CD8-positive, alpha-beta memory T cell (primary cell): Measurements from ENCODE around the gene VPS4A. TPM values are rescaled to one million over a fixed set of nuclear protein-coding genes. Genes with fewer than 3 reads are reported as not detected.
"Not testable (repeated sequence)": the region's sequence is repeated elsewhere in the genome, so short reads cannot be mapped to it uniquely, and the experiment has no call there.

Source experiments
- CTCF ChIA-PET: fragments of 350-600 bp; sonication (Branson Sonifier 250); formaldehyde crosslinking; loops from one replicate; lab custom pipeline; 2021; ENCODE audit warnings: antibody characterized with exemption; lab: Charles Lee
- POLR2A ChIA-PET: fragments of 350-600 bp; sonication (Branson Sonifier 250); formaldehyde crosslinking; loops from one replicate; lab custom pipeline; 2021; ENCODE audit warnings: antibody characterized with exemption; lab: Charles Lee
- DNase-seq, 5 donors: peaks; one replicate each; pipeline versions ENCODE4 v3.0.0 to v3.0.0-alpha.2; 2020 to 2022; ENCODE audit warnings: mixed read lengths in 1 of 5
- H3K27ac ChIP-seq: one replicate; pipeline ENCODE4 v1.7.0; 2013; ENCODE audit warnings: low read depth, mild to moderate bottlenecking, low read length, moderate library complexity
- H3K27me3 ChIP-seq: 2 replicates; pipeline ENCODE4 v1.7.0; 2013; ENCODE audit warnings: low read length, mild to moderate bottlenecking; ENCODE audit not compliant: insufficient read depth, poor library complexity, severe bottlenecking
- H3K36me3 ChIP-seq: 2 replicates; pipeline ENCODE4 v1.7.0; 2013; ENCODE audit warnings: mild to moderate bottlenecking, low read length, moderate library complexity; ENCODE audit not compliant: insufficient read depth
- H3K4me1 ChIP-seq: 2 replicates; pipeline ENCODE4 v1.7.0; 2013; ENCODE audit warnings: mild to moderate bottlenecking, low read length, moderate library complexity; ENCODE audit not compliant: insufficient read depth
- H3K4me3 ChIP-seq: 2 replicates; pipeline ENCODE4 v1.7.0; 2013; ENCODE audit warnings: mild to moderate bottlenecking, low read length
- H3K9me3 ChIP-seq: 2 replicates; pipeline ENCODE4 v1.7.0; 2013; ENCODE audit warnings: mild to moderate bottlenecking, low read length
- H3K27ac Mint-ChIP-seq, 8 donors: one replicate each; pipeline ENCODE4 v1.8.0; 2020 to 2021; ENCODE audit warnings: mixed read lengths in 8 of 8, mild to moderate bottlenecking in 6 of 8, inconsistent platforms in 3 of 8, moderate library complexity in 3 of 8
- H3K27me3 Mint-ChIP-seq, 2 donors: one replicate each; pipeline ENCODE4 v1.8.0; 2020 to 2021; ENCODE audit warnings: mixed read lengths in 2 of 2, mild to moderate bottlenecking in 1 of 2, moderate library complexity in 1 of 2
- H3K36me3 Mint-ChIP-seq, 3 donors: one replicate each; pipeline ENCODE4 v1.8.0; 2020 to 2021; ENCODE audit warnings: mixed read lengths in 3 of 3, inconsistent platforms in 1 of 3, mild to moderate bottlenecking in 1 of 3
- H3K4me1 Mint-ChIP-seq, 3 donors: one replicate each; pipeline ENCODE4 v1.8.0; 2020 to 2021; ENCODE audit warnings: mixed read lengths in 3 of 3, inconsistent platforms in 1 of 3, mild to moderate bottlenecking in 1 of 3
- H3K4me3 Mint-ChIP-seq, 7 donors: one replicate each; pipeline ENCODE4 v1.8.0; 2020 to 2021; ENCODE audit warnings: mixed read lengths in 7 of 7, mild to moderate bottlenecking in 6 of 7, moderate library complexity in 4 of 7, inconsistent platforms in 2 of 7
- H3K9me3 Mint-ChIP-seq, 5 donors: one replicate each; pipeline ENCODE4 v1.8.0; 2020 to 2022; ENCODE audit warnings: mixed read lengths in 5 of 5, mild to moderate bottlenecking in 3 of 5, moderate library complexity in 2 of 5, inconsistent platforms in 1 of 5
- polyA plus RNA-seq: library from polyadenylated mRNA; unstranded; fragments of 300-500 nt; fragmentation: Illumina TruSeq; gene quantifications from one replicate; pipeline ENCODE4 v1.2.3, GENCODE V29; 2021
- total RNA-seq, 2 experiments: library from RNA; stranded (reverse); gene quantifications; one replicate each; pipeline ENCODE4 v1.2.3, GENCODE V29; 2021

The VPS4A gene
- total and polyA plus RNA-seq, 3 experiments from 2014 or later = 35.7 to 48.1 (median 35.9) TPM

- no peak overlapping the region for H3K27ac ChIP-seq
- no peak for DNase-seq
- peak overlapping the region in 2 of 8 donors; percentile 51 to 88 for H3K27ac Mint-ChIP-seq
- no peaks in the 10 kb centered on the region for H3K27me3 Mint-ChIP-seq
- H3K9me3 ChIP-seq = no peaks in the 10 kb centered on the region
- POLR2A ChIA-PET = no interaction called here
- no peak overlapping the region for H3K4me3 ChIP-seq
- no peaks in the 10 kb centered on the region for H3K9me3 Mint-ChIP-seq
- H3K4me3 Mint-ChIP-seq = no peak overlapping the region
- H3K36me3 Mint-ChIP-seq = peaks cover 0 to 17% (median 5%) of the 10 kb centered on the region in 3 donors
- no peaks in the 10 kb centered on the region for H3K36me3 ChIP-seq
- CTCF ChIA-PET = interaction anchor here (1.1 kb wide), 1 partner anchor 12 kb away, joined by 3 read pairs; no protein-coding TSS in a partner anchor
- H3K4me1 Mint-ChIP-seq = peaks cover 0 to 8% (median 2%) of the 10 kb centered on the region in 3 donors
- no peaks in the 10 kb centered on the region for H3K27me3 ChIP-seq
- no peaks in the 10 kb centered on the region for H3K4me1 ChIP-seq
Observed at GRCh38 chr16:69276148-69277115, 34.7 kb upstream of the VPS4A start.

- H3K27ac ChIP-seq = no peak overlapping the region
- DNase-seq = no peak
- peaks cover 0 to 8% (median 2%) of the 10 kb centered on the region in 3 donors for H3K4me1 Mint-ChIP-seq
- H3K4me3 ChIP-seq = no peak overlapping the region
- no peaks in the 10 kb centered on the region for H3K9me3 Mint-ChIP-seq
- H3K4me1 ChIP-seq = no peaks in the 10 kb centered on the region
- H3K27me3 Mint-ChIP-seq = no peaks in the 10 kb centered on the region
- H3K36me3 Mint-ChIP-seq = peaks cover 0 to 12% (median 7%) of the 10 kb centered on the region in 3 donors
- ChIA-PET POLR2A (no interaction called here), CTCF (interaction anchor here (1.1 kb wide), 1 partner anchor 11 kb away, joined by 3 read pairs; no protein-coding TSS in a partner anchor)
- peak overlapping the region in 2 of 8 donors; percentile 5 to 22 for H3K27ac Mint-ChIP-seq
- no peaks in the 10 kb centered on the region for H3K36me3 ChIP-seq
- no peaks in the 10 kb centered on the region for H3K9me3 ChIP-seq
- H3K27me3 ChIP-seq = no peaks in the 10 kb centered on the region
- H3K4me3 Mint-ChIP-seq = no peak overlapping the region
Observed at GRCh38 chr16:69277413-69277812, 33.7 kb upstream of the VPS4A start.

- ChIA-PET POLR2A (no interaction called here), CTCF (interaction anchor here (0.9 to 9.0 kb wide), 2 partner anchors 21 to 134 kb away, joined by 5 to 159 read pairs; no protein-coding TSS in a partner anchor)
- Mint-ChIP-seq H3K9me3 (no peaks in the 10 kb centered on the region), H3K27ac (peak overlapping the region in 1 of 8 donors; percentile 61), H3K36me3 (peaks cover 0 to 27% (median 6%) of the 10 kb centered on the region in 3 donors), H3K4me1 (peaks cover 3 to 4% (median 4%) of the 10 kb centered on the region in 3 donors), H3K4me3 (no peak overlapping the region), H3K27me3 (no peaks in the 10 kb centered on the region)
- Histone ChIP-seq H3K36me3 (no peaks in the 10 kb centered on the region), H3K27ac (no peak overlapping the region), H3K9me3 (no peaks in the 10 kb centered on the region), H3K4me1 (no peaks in the 10 kb centered on the region), H3K4me3 (no peak overlapping the region), H3K27me3 (no peaks in the 10 kb centered on the region)
- no peak for DNase-seq
Observed at GRCh38 chr16:69283851-69284250, 27.3 kb upstream of the VPS4A start.

- H3K36me3 Mint-ChIP-seq = peaks cover 0 to 28% (median 6%) of the 10 kb centered on the region in 3 donors
- POLR2A ChIA-PET = no interaction called here
Observed at GRCh38 chr16:69285240-69285639, 25.9 kb upstream of the VPS4A start.

GRCh38 chr16:69286941-69287713 is 24.0 kb upstream of the VPS4A start:
- ChIA-PET POLR2A (interaction anchor here (0.6 kb wide), 1 partner anchor 839 kb away, joined by 3 read pairs; the partner anchor contains the start of gene SMPD3), CTCF (interaction anchor here (0.7 to 9.0 kb wide), 6 partner anchors 20 to 154 kb away, joined by 3 to 159 read pairs (median 4); partner anchors contain the start of genes CHTF8, UTP4 and VPS4A)
- Mint-ChIP-seq H3K36me3 (peaks cover 0 to 30% (median 6%) of the 10 kb centered on the region in 3 donors), H3K9me3 (no peaks in the 10 kb centered on the region), H3K4me1 (peaks cover 0 to 3% (median 2%) of the 10 kb centered on the region in 3 donors), H3K4me3 (no peak overlapping the region), H3K27ac (peak overlapping the region in 2 of 8 donors; percentile 3 to 20), H3K27me3 (no peaks in the 10 kb centered on the region)
- DNase-seq = peak in 4 of 5 donors; percentile 7 to 56 (median 36)
- Histone ChIP-seq H3K27me3 (no peaks in the 10 kb centered on the region), H3K27ac (no peak overlapping the region), H3K36me3 (no peaks in the 10 kb centered on the region), H3K4me1 (no peaks in the 10 kb centered on the region), H3K9me3 (no peaks in the 10 kb centered on the region), H3K4me3 (no peak overlapping the region)

More at GRCh38 chr16:69285240-69285639, 25.9 kb upstream of the VPS4A start:
- H3K36me3 ChIP-seq = no peaks in the 10 kb centered on the region
- Mint-ChIP-seq H3K27ac (no peak overlapping the region), H3K27me3 (no peaks in the 10 kb centered on the region), H3K4me3 (no peak overlapping the region), H3K4me1 (peaks cover 0 to 3% (median 2%) of the 10 kb centered on the region in 3 donors), H3K9me3 (no peaks in the 10 kb centered on the region)
- no peaks in the 10 kb centered on the region for H3K9me3 ChIP-seq
- CTCF ChIA-PET = interaction anchor here (0.7 to 9.0 kb wide), 5 partner anchors 11 to 162 kb away, joined by 4 to 159 read pairs (median 8); no protein-coding TSS in a partner anchor
- no peak overlapping the region for H3K4me3 ChIP-seq
- H3K4me1 ChIP-seq = no peaks in the 10 kb centered on the region
- no peak for DNase-seq
- no peaks in the 10 kb centered on the region for H3K27me3 ChIP-seq
- H3K27ac ChIP-seq = no peak overlapping the region

GRCh38 chr16:69291657-69292056 is 19.5 kb upstream of the VPS4A start:
- H3K4me3 Mint-ChIP-seq, CTCF ChIA-PET, H3K27me3 Mint-ChIP-seq, H3K9me3 Mint-ChIP-seq, DNase-seq, H3K4me1 ChIP-seq, H3K4me1 Mint-ChIP-seq, H3K27ac ChIP-seq, H3K36me3 ChIP-seq, H3K27ac Mint-ChIP-seq, H3K9me3 ChIP-seq, H3K27me3 ChIP-seq, H3K4me3 ChIP-seq: not testable (repeated sequence)
- POLR2A ChIA-PET = interaction anchor here (0.7 kb wide), 1 partner anchor 418 kb away, joined by 3 read pairs; no protein-coding TSS in a partner anchor
- H3K36me3 Mint-ChIP-seq = peaks cover 0 to 22% (median 1%) of the 10 kb centered on the region in 3 donors

- H3K4me3 ChIP-seq = no peak overlapping the region
- no peaks in the 10 kb centered on the region for H3K9me3 ChIP-seq
- no peaks in the 10 kb centered on the region for H3K4me1 ChIP-seq
- H3K36me3 Mint-ChIP-seq = peaks cover 0 to 22% (median 0%) of the 10 kb centered on the region in 3 donors
- ChIA-PET POLR2A (no interaction called here), CTCF (no interaction called here)
- no peaks in the 10 kb centered on the region for H3K9me3 Mint-ChIP-seq
- no peak overlapping the region for H3K4me3 Mint-ChIP-seq
- no peaks in the 10 kb centered on the region for H3K36me3 ChIP-seq
- no peak overlapping the region for H3K27ac ChIP-seq
- H3K4me1 Mint-ChIP-seq = no peaks in the 10 kb centered on the region
- DNase-seq = no peak
- H3K27ac Mint-ChIP-seq = peak overlapping the region in 4 of 8 donors; percentile 2 to 62 (median 22)
- no peaks in the 10 kb centered on the region for H3K27me3 Mint-ChIP-seq
- H3K27me3 ChIP-seq = no peaks in the 10 kb centered on the region
Observed at GRCh38 chr16:69293401-69293800, 17.7 kb upstream of the VPS4A start.
